Activated T-cell treated with anti-CD3 and anti-CD28 coated beads for 48 hours (primary cell): ENCODE results near the gene CYRIA.

Experiments
- DNase-seq: peaks from one replicate; pipeline ENCODE4 v3.0.0-alpha.2; 2020; ENCODE audit warnings: low read depth

Gene CYRIA

GRCh38 chr2:16629770-16630169 lies 35.9 kb downstream of the CYRIA start:
- DNase-seq, result no peak

GRCh38 chr2:16629044-16629443 lies 36.6 kb downstream of the CYRIA start:
- DNase-seq, result no peak

- DNase-seq, result no peak
These were observed 37.3 kb downstream of the CYRIA start for GRCh38 chr2:16628314-16628713.

GRCh38 chr2:16626997-16627605 lies 38.5 kb downstream of the CYRIA start:
- no peak for DNase-seq

- DNase-seq, result no peak
These were observed 39.1 kb downstream of the CYRIA start for GRCh38 chr2:16626497-16626896.

GRCh38 chr2:16625759-16626158 lies 39.9 kb downstream of the CYRIA start:
- DNase-seq, result no peak

- DNase-seq, result no peak
These were observed 40.4 kb downstream of the CYRIA start for GRCh38 chr2:16625201-16625729.

GRCh38 chr2:16624436-16624780 lies 41.2 kb downstream of the CYRIA start:
- DNase-seq, result no peak

GRCh38 chr2:16623564-16624435 lies 41.8 kb downstream of the CYRIA start:
- no peak for DNase-seq

GRCh38 chr2:16623031-16623430 lies 42.6 kb downstream of the CYRIA start:
- DNase-seq, result no peak

- no peak for DNase-seq
These were observed 43.1 kb downstream of the CYRIA start for GRCh38 chr2:16622399-16622968.

GRCh38 chr2:16621316-16621715 lies 44.3 kb downstream of the CYRIA start:
- no peak for DNase-seq

- no peak for DNase-seq
These were observed 45.0 kb downstream of the CYRIA start for GRCh38 chr2:16620590-16620989.

- no peak for DNase-seq
These were observed 45.9 kb downstream of the CYRIA start for GRCh38 chr2:16619576-16620245.

GRCh38 chr2:16617282-16618266 lies 48.1 kb downstream of the CYRIA start:
- no peak for DNase-seq
